Upper lobe of left lung (tissue), 4 donors: ENCODE measurements around the gene FLNB.
"Not testable (repeated sequence)": the region's sequence is repeated elsewhere in the genome, so short reads cannot be mapped to it uniquely, and the experiment has no call there.

Experiments used
- EP300 ChIP-seq, 4 donors: sonication (generic); formaldehyde crosslinking; IDR thresholded peaks; one replicate each; pipeline ENCODE4 v1.5.1; 2017; ENCODE audit warnings: antibody characterized with exemption in 4 of 4, control low read depth in 2 of 4
- POLR2A ChIP-seq, 4 donors: fragments of 450-650 bp; IDR thresholded peaks; one replicate each; pipeline ENCODE4 v1.5.1; 2016 to 2017; ENCODE audit warnings: antibody characterized with exemption in 4 of 4, mild to moderate bottlenecking in 2 of 4
- POLR2AphosphoS5 ChIP-seq, 2 donors: sonication (generic); formaldehyde crosslinking; IDR thresholded peaks; one replicate each; pipeline ENCODE4 v1.5.1; 2017; ENCODE audit warnings: antibody characterized with exemption in 2 of 2
- TF ChIP-seq, protein P1 (sequence below), 6 experiments: fragments of 450-650 bp in 4 of 6; fragments of 200-600 bp in 2 of 6; sonication (generic) in 2 of 6; IDR thresholded peaks; one replicate each; pipeline ENCODE4 v1.5.1; 2016 to 2019; ENCODE audit warnings: antibody characterized with exemption in 6 of 6

DNA sequence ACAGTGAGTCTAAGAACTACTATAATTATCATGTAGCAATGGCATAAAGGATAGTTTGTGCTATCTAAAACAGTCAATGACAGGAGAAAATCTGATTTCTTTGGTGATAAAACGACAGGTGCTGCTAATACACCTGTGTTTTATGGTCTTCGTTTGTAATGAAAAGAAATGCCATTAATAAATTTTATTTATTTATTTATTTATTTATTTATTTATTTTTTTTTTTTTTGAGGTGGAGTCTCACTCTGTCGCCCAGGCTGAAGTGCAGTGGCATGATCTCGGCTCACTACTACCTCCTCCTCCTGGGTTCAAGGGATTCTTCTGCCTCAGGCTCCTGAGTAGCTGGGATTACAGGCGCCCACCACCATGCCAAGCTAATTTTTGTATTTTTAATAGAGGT, 47.7 kb downstream of the FLNB start:
- TF ChIP-seq, protein P1, sequence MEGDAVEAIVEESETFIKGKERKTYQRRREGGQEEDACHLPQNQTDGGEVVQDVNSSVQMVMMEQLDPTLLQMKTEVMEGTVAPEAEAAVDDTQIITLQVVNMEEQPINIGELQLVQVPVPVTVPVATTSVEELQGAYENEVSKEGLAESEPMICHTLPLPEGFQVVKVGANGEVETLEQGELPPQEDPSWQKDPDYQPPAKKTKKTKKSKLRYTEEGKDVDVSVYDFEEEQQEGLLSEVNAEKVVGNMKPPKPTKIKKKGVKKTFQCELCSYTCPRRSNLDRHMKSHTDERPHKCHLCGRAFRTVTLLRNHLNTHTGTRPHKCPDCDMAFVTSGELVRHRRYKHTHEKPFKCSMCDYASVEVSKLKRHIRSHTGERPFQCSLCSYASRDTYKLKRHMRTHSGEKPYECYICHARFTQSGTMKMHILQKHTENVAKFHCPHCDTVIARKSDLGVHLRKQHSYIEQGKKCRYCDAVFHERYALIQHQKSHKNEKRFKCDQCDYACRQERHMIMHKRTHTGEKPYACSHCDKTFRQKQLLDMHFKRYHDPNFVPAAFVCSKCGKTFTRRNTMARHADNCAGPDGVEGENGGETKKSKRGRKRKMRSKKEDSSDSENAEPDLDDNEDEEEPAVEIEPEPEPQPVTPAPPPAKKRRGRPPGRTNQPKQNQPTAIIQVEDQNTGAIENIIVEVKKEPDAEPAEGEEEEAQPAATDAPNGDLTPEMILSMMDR (IDR thresholded peaks at IDR 0.05) = not testable (repeated sequence)
- not testable (repeated sequence) for TF ChIP-seq POLR2A, EP300, POLR2AphosphoS5 (IDR thresholded peaks at IDR 0.05)
